ENCODE data around the gene MAB21L2. TPM values are rescaled to one million over a fixed set of nuclear protein-coding genes. Genes with fewer than 3 reads are reported as not detected.

Gene MAB21L2
- polyA plus RNA-seq, 3 donors: not detected

GRCh38 chr4:150541681-150542080 lies 40.3 kb upstream of the MAB21L2 start:
- Mint-ChIP-seq H3K9me3 (peaks cover 0 to 5% (median 0%) of the 10 kb centered on the region in 7 donors), H3K4me1 (no peaks in the 10 kb centered on the region), H3K4me3 (no peak overlapping the region), H3K27me3 (ENCODE audit: low read depth in 3 of 3) (no peaks in the 10 kb centered on the region), H3K36me3 (no peaks in the 10 kb centered on the region), H3K27ac (no peak overlapping the region)
- H4K20me1 ChIP-seq (ENCODE audit: insufficient read depth, low read length): no peaks in the 10 kb centered on the region
- intact Hi-C loops (cut with micrococcal nuclease): no loop called here
- no peaks in the 10 kb centered on the region for H3K79me2 ChIP-seq (ENCODE audit: insufficient read depth, low read length)
- no peak overlapping the region for H3K27ac ChIP-seq (ENCODE audit: low read depth in 1 of 2, low read length in 2 of 2)
- H3K27me3 ChIP-seq (ENCODE audit: control insufficient read depth in 2 of 2, insufficient read depth in 2 of 2, low read length in 2 of 2): no peaks in the 10 kb centered on the region
- DNase-seq: no peak
- no peaks in the 10 kb centered on the region for H3K36me3 ChIP-seq (replicated peaks in 1 of 2; ENCODE audit: control insufficient read depth in 1 of 2, insufficient read depth in 2 of 2, low read length in 2 of 2)
- no CpG with 5 or more reads among the region's 3 CpGs for WGBS (ENCODE audit: insufficient coverage)
- no peaks in the 10 kb centered on the region for H3K4me1 ChIP-seq (ENCODE audit: control insufficient read depth in 1 of 2, insufficient read depth in 2 of 2, low read length in 2 of 2)
- no peak for TF ChIP-seq CTCF (IDR thresholded peaks at IDR 0.05)
- H2AFZ ChIP-seq (ENCODE audit: insufficient read depth, low read depth, low read length, poor library complexity, severe bottlenecking): no peak overlapping the region
- no peak overlapping the region for H3K4me2 ChIP-seq (replicated peaks; ENCODE audit: extremely low read depth, low read length, poor library complexity, severe bottlenecking)
- H3K4me3 ChIP-seq (replicated peaks in 1 of 3; ENCODE audit: low read depth in 2 of 3, low read length in 3 of 3): no peak overlapping the region
- no peaks in the 10 kb centered on the region for H3K9me3 ChIP-seq (replicated peaks in 1 of 2; ENCODE audit: control insufficient read depth in 1 of 2, insufficient read depth in 1 of 2, low read length in 2 of 2)
- H3K9ac ChIP-seq (ENCODE audit: insufficient read depth, low read length, poor library complexity, severe bottlenecking): no peak overlapping the region

- no peaks in the 10 kb centered on the region for H4K20me1 ChIP-seq (ENCODE audit: insufficient read depth, low read length)
- no peak overlapping the region for H3K4me2 ChIP-seq (replicated peaks; ENCODE audit: extremely low read depth, low read length, poor library complexity, severe bottlenecking)
- H3K27ac Mint-ChIP-seq: no peak overlapping the region
- no peaks in the 10 kb centered on the region for H3K27me3 ChIP-seq (ENCODE audit: control insufficient read depth in 2 of 2, insufficient read depth in 2 of 2, low read length in 2 of 2)
- no peak overlapping the region for H3K4me3 Mint-ChIP-seq
- intact Hi-C loops (cut with micrococcal nuclease): no loop called here
- H3K79me2 ChIP-seq (ENCODE audit: insufficient read depth, low read length): no peaks in the 10 kb centered on the region
- H3K9me3 ChIP-seq (replicated peaks in 1 of 2; ENCODE audit: control insufficient read depth in 1 of 2, insufficient read depth in 1 of 2, low read length in 2 of 2): no peaks in the 10 kb centered on the region
- H3K9ac ChIP-seq (ENCODE audit: insufficient read depth, low read length, poor library complexity, severe bottlenecking): no peak overlapping the region
- no peak overlapping the region for H2AFZ ChIP-seq (ENCODE audit: insufficient read depth, low read depth, low read length, poor library complexity, severe bottlenecking)
- no peak overlapping the region for H3K27ac ChIP-seq (ENCODE audit: low read depth in 1 of 2, low read length in 2 of 2)
- H3K4me1 ChIP-seq (ENCODE audit: control insufficient read depth in 1 of 2, insufficient read depth in 2 of 2, low read length in 2 of 2): no peaks in the 10 kb centered on the region
- WGBS (ENCODE audit: insufficient coverage): 33% methylated on average over 1 of the region's 1 CpG
- H3K9me3 Mint-ChIP-seq: no peaks in the 10 kb centered on the region
- H3K36me3 ChIP-seq (replicated peaks in 1 of 2; ENCODE audit: control insufficient read depth in 1 of 2, insufficient read depth in 2 of 2, low read length in 2 of 2): no peaks in the 10 kb centered on the region
- no peaks in the 10 kb centered on the region for H3K36me3 Mint-ChIP-seq
- no peak for TF ChIP-seq CTCF (IDR thresholded peaks at IDR 0.05)
- no peaks in the 10 kb centered on the region for H3K27me3 Mint-ChIP-seq (ENCODE audit: low read depth in 3 of 3)
- no peak for DNase-seq
- H3K4me1 Mint-ChIP-seq: no peaks in the 10 kb centered on the region
- no peak overlapping the region for H3K4me3 ChIP-seq (replicated peaks in 1 of 3; ENCODE audit: low read depth in 2 of 3, low read length in 3 of 3)
Observed at GRCh38 chr4:150543042-150543441, 38.9 kb upstream of the MAB21L2 start.
